GM21515 (cell line): Measurements from ENCODE around the gene FBXL17.

Experiments used
- ATAC-seq: cut with Tn5 transposase; IDR thresholded peaks from one replicate; pipeline ENCODE4 v1.9.1; 2021; ENCODE audit not compliant: unreplicated experiment

The FBXL17 gene

GRCh38 chr5:107959573-107960279 lies 422.2 kb downstream of the FBXL17 start:
- no peak for ATAC-seq

- ATAC-seq: no peak
These were observed 423.0 kb downstream of the FBXL17 start for GRCh38 chr5:107958861-107959260.

GRCh38 chr5:107958432-107958831 lies 423.5 kb downstream of the FBXL17 start:
- no peak for ATAC-seq

- no peak for ATAC-seq
These were observed 424.8 kb downstream of the FBXL17 start for GRCh38 chr5:107957051-107957450.

- ATAC-seq: no peak
These were observed 426.6 kb downstream of the FBXL17 start for GRCh38 chr5:107955321-107955720.

GRCh38 chr5:107954254-107954653 lies 427.6 kb downstream of the FBXL17 start:
- no peak for ATAC-seq

GRCh38 chr5:107952450-107952849 lies 429.4 kb downstream of the FBXL17 start:
- no peak for ATAC-seq

GRCh38 chr5:107951309-107951708 lies 430.6 kb downstream of the FBXL17 start:
- ATAC-seq: no peak

- ATAC-seq: no peak
These were observed 431.1 kb downstream of the FBXL17 start for GRCh38 chr5:107950776-107951175.

GRCh38 chr5:107949688-107950341 lies 432.1 kb downstream of the FBXL17 start:
- ATAC-seq: no peak

- ATAC-seq: no peak
These were observed 433.5 kb downstream of the FBXL17 start for GRCh38 chr5:107948377-107948776.

GRCh38 chr5:107945061-107945460 lies 436.8 kb downstream of the FBXL17 start:
- no peak for ATAC-seq

- ATAC-seq: no peak
These were observed 438.0 kb downstream of the FBXL17 start for GRCh38 chr5:107943923-107944322.

- ATAC-seq: no peak
These were observed 440.9 kb downstream of the FBXL17 start for GRCh38 chr5:107941036-107941435.

GRCh38 chr5:107937651-107938355 lies 444.1 kb downstream of the FBXL17 start:
- no peak for ATAC-seq

- no peak for ATAC-seq
These were observed 444.7 kb downstream of the FBXL17 start for GRCh38 chr5:107937204-107937603.

GRCh38 chr5:107936515-107936914 lies 445.4 kb downstream of the FBXL17 start:
- ATAC-seq: no peak

- ATAC-seq: no peak
These were observed 446.3 kb downstream of the FBXL17 start for GRCh38 chr5:107935645-107936044.

GRCh38 chr5:107933326-107933725 lies 448.6 kb downstream of the FBXL17 start:
- ATAC-seq: no peak

- ATAC-seq: no peak
These were observed 451.0 kb downstream of the FBXL17 start for GRCh38 chr5:107930891-107931290.

- no peak for ATAC-seq
These were observed 451.8 kb downstream of the FBXL17 start for GRCh38 chr5:107930092-107930491.

GRCh38 chr5:107929080-107929479 lies 452.8 kb downstream of the FBXL17 start:
- no peak for ATAC-seq
